Activated CD4-positive, alpha-beta T cell treated with anti-CD3 and anti-CD28 coated beads, Interleukin-2, amount 50 U/mL, for 48 hours (primary cell): ENCODE data around the gene SEMA7A.
A peak's percentile ranks its signal among the peaks of the same experiment; 100 is the strongest.
"Not testable (repeated sequence)": the region's sequence is repeated elsewhere in the genome, so short reads cannot be mapped to it uniquely, and the experiment has no call there.

Experiments
- DNase-seq, 2 experiments: peaks; one replicate each; pipeline ENCODE4 v3.0.0-alpha.2; 2020

Gene SEMA7A, protein sequence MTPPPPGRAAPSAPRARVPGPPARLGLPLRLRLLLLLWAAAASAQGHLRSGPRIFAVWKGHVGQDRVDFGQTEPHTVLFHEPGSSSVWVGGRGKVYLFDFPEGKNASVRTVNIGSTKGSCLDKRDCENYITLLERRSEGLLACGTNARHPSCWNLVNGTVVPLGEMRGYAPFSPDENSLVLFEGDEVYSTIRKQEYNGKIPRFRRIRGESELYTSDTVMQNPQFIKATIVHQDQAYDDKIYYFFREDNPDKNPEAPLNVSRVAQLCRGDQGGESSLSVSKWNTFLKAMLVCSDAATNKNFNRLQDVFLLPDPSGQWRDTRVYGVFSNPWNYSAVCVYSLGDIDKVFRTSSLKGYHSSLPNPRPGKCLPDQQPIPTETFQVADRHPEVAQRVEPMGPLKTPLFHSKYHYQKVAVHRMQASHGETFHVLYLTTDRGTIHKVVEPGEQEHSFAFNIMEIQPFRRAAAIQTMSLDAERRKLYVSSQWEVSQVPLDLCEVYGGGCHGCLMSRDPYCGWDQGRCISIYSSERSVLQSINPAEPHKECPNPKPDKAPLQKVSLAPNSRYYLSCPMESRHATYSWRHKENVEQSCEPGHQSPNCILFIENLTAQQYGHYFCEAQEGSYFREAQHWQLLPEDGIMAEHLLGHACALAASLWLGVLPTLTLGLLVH

DNA sequence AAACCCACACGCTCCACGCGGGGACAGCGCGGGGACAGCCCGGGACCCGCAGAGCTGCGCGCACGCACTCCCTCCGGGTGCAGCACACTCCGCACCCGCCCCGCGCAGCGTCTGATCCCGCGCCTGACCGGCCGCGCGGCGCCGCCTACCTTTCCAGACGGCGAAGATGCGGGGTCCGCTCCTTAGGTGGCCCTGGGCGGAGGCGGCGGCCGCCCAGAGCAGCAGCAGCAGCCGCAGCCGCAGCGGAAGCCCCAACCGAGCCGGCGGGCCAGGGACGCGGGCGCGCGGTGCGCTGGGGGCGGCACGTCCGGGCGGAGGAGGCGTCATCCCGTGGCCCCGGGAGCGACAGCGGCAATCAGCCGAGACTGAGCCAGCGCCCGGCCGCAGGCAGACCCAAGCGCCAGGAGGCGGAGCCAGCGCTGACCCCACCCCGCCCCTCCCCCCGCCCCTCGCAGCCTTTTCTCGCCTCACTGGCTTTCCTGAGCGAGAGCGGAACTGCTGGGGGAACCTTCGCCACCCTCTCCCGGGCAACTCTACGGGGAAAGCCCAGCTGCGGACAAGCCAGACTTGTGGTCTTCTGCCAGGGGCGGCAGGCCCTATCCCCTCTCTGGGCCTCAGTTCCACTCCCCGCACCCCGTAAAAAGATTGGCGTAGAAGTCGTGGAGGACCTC lies at the start of gene SEMA7A:
Gene SEMA7A (minus strand): TSS at position 367 of the 671 bp plus-strand sequence. CDS start 40 bp downstream, at position 327.
- DNase-seq: peak; percentile 83 to 86

DNA sequence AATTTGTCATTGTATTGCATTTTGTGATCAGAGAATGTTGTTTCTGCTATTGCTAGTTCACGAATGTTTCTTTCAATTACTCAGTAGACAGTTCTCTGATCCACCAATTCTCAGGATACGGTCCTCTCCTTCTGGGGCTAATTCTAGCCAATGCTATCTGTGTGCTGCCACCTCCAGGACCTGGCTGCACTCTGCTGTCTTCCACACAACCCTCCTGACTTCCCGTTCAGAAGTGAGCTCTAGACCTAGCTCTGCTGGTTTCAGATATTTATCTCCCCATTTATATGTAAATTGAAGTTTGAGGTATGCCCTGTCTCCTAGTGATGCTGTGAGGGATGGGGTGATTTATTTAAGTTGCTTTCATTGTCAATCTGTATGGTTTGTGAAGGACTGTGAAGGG lies 48.9 kb upstream of the SEMA7A start:
- no peak for DNase-seq

DNA sequence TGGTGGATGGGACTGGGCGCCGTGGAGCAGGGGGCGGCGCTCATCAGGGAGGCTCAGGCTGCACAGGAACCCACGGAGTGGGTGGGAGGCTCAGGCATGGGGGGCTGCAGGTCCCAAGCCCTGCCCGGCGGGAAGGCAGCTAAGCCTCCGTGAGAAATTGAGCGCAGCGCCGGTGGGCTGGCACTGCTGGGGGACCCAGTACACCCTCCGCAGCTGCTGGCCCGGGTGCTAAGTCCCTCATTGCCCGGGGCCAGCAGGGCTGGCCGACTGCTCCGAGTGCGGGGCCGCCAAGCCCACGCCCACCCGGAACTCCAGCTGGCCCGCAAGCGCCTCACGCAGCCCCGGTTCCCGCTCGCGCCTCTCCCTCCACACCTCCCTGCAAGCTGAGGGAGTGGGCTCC lies 46.6 kb upstream of the SEMA7A start:
- DNase-seq: not testable (repeated sequence)

DNA sequence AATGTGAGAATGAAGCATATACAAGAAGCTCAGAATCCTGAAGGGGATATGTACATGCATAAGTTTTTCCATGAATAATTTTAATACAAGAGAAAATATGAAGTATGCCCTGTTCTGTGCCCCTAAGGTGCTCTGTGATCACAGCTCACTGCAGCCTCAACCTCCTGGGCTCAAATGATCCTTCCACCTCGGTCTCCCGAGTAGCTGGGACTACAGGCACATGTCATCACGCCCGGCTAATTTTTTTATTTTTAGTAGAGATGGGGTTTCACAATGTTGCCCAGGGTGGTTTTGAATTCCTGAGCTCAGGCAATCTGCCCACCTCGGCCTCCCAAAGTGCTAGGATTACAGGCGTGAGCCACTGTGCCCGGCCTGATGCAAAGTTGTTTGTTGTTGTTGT lies 37.9 kb upstream of the SEMA7A start:
- not testable (repeated sequence) for DNase-seq

DNA sequence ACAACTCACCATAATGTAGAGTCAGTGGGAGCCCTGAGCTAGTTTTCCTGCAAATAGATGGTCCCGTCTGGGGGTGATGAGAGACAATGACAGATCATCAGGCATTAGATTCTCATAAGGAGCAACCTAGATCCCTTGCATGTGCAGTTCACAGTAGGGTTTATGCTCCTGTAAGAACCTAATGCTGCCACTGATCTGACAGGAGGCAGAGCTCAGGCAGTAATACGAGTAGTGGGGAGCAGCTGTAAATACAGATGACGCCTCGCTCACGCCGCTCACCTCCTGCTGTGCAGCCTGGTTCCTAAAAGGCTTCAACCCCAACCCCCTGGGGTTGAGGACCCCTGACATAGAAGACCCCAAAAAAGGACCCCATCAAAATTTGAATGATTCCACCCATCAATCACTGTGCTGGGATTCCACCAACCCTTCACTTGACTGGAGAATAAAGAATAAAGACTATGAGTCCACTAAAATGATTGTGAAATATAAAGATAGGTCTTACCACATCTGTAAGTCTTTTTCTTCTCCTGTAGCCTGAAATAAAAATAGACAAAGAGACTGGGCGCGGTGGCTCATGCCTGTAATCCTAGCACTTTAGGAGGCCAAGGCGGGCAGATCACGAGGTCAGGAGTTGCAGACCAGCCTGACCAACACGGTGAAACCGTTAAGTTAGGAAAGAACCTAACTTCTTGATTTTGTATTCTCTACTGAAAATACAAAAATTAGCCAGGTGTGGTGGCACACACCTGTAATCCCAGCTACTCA lies 37.1 kb upstream of the SEMA7A start:
- no peak for DNase-seq

DNA sequence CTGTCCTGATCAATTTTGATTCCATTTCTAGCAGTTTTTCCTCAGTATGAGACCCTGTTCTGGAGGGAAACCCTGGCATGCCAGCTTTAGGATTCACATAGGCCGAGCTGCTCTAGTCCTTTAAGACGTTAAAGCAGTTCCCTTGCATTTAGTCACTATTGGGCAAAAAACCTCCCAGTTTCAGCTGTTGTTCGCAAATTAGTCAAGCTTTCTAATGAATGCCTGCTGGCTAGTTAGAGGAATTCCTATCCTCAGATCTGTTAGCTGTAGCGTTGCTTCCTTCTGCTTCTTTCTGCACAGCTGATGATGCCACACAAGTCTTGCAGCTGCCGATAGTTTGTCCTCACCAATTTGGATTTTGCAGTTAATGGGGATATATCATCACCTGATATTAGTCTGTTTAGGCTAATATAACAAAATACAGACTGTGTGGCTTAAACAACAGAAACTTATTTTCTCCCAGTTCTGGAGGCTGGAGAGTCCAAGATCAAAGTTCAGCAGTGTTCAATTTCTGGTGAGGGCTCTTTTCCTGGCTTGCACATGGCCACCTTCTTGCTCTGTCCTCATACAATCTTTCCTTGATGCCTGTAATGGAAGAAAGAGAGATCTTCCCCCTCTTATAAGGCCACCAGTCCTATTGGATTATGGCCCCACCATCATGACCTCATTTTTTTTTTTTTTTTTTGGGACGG lies 34.7 kb upstream of the SEMA7A start:
- no peak for DNase-seq

DNA sequence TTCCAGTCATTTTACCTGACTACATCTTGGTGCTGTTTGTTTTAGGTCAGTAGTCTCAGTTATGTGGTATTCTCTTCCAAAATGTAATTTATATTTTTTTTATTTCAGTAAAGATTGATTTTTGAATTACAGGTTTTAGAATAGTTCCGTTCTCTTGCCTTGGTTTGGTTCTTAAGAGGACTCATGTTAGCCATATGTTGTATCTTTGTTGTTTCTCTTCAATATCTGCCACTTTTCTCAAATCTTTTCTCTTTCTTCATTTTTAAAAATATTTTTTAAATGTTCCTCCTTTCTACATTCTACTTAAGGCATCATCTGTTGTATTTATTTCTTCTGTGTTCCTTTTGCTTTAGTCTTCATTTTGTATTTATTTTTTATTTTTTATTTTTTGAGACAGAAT lies 32.8 kb upstream of the SEMA7A start:
- DNase-seq: no peak

DNA sequence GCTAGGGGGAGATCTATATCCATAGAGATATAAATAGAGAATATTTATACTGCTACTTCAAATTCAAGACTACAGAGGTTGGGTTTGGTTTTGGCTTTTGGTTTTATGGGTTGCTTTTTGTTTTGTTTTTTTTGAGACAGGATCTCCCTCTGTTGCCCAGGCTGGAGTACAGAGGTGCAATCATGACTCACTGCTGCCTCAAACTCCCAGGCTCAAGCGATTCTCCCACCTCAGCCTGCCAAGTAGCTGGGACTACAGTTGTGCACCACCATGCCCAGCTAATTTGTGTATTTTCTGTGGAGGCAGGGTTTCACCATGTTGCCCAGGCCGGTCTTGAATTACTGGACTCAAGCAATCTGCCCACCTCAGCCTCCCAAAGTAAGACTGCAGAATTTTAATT lies 31.1 kb upstream of the SEMA7A start:
- no peak for DNase-seq

DNA sequence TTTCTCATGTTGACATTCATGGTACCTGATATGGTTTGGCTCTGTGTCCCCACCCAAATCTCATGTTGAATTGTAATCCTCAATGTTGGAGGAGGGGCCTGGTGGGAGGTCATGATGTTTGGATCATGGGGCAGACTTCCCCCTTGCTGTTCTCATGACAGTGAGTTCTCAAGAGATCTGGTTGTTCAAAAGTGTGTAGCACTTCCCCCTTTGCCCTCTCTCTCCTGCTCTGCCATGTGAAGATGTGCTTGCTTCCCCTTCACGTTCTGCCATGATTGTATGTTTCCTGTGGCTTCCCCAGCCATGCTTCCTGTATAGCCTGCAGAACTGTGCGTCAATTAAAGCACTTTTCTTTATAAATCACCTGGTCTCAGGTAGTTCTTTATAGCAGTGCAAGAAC lies 30.5 kb upstream of the SEMA7A start:
- no peak for DNase-seq

DNA sequence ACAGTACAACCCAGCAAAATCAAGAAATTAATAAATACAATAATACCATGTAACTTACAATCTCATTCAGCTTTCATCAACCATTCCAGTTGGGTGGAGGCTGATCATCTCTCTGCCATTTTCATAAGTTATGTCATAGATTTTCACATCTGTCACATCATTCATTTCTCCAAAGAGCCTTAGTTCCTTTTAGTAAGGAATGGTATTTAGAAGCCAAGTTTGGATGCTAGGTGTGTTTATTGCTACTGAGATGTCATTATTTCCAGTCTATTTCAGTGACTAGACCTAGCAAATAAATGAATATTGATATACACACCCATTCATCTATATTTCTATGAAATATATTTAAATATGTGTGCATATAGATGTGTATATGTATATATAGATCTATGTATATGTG lies 29.9 kb upstream of the SEMA7A start:
- DNase-seq: no peak

DNA sequence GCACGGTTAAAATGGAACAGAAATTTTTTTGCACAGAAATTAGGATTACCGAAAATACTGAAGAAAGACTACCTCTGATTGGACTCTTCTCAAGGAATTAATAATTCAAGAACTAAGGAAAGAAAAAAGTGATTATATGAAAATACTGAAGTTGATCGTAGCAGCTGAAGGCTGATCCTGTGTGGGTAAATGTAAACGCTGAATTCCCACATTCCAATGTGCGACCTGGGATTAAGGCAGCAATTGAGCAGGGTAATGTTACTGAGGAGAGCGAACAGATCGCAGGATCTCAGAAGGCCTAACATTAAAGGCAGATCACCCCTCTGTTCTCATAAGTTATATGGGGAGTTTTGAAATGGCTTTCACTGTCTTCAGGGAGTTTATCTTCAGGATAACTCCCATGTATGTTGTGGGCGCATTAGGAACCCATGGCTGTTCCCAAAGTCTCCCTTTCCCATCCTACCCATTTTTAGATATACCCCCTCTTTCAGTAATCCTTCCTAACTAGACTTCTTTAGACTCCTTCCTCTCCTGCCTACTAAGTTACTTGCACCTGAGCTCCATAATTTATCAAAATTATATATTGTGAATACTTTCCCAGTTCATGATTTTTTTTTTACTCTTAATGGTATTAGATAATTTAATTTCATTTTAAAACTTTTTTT lies 28.2 kb upstream of the SEMA7A start:
- no peak for DNase-seq

DNA sequence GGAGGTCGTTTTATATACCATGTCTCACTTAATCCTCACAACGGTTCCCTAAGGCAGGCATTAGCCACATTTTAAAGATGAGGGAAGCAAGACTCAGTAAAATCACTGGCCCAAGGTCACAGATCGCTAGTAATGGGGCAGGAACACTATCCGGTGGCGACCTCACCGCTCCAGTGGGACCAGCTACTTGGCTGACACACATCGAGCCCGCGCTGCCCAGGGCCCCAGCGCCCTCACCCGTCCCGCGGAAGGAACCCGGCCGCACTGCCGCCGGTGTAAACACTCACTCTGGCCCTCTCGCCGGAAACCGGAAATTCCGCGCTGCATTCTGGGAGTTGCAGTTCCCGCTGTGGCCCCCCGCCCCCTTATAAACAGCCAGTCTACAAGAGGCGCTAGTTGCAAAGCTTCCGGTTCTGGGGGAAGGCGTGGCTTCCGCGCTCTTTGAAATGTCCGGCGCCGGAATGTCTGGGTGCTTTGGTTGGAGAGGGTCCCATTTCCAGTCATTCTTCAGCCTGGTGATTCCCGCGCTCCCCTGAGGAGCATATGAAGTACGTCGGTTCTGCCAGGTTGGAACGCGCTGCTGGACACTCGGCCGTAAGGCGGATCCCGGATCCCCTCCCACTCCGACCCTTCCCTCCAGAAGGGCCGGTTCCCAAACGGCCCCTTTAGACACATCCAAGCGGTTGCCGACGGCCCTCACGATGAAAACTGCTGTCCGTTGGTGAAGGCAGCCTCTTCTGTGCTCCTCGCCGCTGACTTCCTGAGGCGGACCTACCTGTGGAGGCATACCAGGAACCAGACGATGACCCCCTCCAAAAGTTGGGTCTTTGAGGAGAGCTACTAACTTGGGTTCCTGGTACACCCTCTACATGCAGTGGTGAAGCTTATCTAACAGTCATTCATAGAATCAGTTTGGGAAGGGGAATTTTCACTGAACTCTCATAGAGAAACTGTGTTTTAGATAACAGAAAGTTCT lies 27.4 kb upstream of the SEMA7A start, which contains the start of gene UBL7:
Gene UBL7 (minus strand): TSS at position 290 of the 976 bp plus-strand sequence. CDS start 2,293 bp downstream, outside the sequence.
- DNase-seq: peak; percentile 98 to 99

DNA sequence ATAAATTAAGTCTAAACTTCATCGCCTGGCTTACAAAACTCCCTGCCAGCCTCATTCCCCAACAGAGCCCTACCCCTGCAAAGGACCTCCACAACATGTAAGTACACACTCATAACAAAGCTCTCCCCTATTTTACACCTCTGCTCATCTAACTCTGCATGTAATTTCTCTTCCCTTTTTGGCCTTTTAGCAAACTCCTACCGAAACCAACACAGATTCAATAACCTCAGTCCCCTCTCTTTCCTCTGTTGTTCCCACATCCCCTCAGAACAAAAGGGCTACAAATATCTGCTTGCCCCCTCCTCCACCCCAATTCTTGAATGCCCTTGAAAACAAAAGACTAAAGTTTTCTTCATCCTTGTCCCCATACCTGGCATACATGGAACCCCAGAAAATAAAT lies 26.5 kb upstream of the SEMA7A start:
- no peak for DNase-seq

DNA sequence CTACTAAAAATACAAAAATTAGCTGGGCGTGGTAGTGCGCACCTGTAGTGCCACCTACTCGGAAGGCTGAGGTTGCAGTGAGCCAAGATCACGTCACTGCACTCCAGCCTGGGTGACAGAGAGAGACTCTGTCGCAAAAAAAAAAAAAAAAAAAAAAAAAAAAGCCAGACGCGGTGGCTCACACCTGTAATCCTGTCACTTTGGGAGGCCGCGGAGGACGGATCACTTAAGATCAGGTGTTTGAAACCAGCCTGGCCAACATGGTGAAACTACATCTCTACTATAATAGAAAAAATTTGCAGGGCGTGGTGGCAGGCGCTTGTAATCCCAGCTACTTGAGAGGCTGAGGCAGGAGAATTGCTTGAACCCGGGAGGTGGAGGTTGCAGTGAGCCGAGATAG lies 26.0 kb upstream of the SEMA7A start:
- DNase-seq: not testable (repeated sequence)

DNA sequence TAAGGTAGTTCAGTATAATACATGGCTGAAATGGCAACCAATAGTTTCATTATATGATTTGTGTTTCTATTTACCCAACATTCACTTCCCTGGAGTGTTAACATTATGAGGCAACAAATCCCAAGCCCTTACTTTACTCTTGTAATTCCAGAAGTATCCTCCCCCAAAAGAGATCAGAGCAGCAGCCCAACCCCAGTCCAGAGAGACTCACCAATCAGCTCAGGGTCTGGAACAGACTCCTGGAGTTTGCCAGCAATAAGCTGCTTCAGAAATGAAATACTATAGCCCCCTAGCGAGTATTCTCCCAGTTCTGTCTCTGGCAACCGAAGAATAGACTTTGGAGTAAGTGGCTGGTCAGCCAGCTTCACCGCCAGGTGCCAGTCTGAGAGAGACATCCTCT lies 24.7 kb upstream of the SEMA7A start:
- DNase-seq: no peak

DNA sequence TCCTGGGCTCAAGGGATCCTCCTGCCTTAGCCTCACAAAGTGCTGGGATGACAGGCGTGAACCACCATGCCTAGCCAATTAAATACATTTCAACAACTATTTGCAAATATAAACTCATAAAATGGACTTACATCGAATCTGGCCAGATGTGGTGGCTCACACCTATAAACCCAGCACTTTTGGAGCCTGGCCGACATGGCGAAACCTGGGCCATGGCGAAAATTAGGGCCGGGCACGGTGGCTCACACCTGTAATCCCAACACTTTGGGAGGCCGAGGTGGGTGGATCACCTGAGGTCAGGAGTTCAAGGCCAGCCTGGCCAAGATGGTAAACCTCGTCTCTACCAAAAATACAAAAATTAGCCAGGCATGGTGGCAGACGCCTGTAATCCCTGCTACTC lies 23.3 kb upstream of the SEMA7A start:
- DNase-seq: not testable (repeated sequence)

DNA sequence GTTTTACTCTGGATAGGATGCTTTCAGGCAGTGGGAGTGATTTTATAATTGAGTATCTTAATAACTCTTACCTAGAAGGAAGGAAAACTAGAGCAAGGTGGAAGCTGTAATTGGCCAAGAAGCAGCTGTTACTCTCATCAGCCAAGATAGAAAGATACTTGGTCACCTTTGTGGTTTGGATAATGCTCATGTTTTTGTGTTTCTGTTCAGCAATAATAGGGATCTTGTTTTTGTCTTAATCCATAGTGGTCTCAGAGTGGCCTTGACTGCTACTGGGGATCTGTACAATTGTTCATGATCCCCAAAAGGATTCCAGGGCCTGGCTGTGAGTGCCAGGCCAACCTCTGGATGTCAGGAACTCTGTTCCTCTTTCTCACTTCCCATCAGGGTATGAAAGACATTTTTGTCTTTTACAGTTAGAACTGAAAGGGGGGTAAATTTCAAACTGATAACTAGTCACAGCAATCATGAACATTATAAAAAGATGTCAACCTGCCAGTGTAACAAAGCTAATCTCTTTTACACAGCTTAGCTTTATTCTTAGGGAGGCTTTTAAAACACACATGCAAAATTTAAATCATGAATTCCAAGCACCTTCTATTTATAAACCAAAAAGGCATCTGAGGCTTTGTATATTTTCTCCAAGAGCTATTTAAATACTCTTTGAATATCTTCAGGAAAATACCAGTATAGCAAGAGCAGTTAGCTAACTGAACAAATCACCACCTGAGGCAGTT lies 21.2 kb upstream of the SEMA7A start:
- DNase-seq: no peak

DNA sequence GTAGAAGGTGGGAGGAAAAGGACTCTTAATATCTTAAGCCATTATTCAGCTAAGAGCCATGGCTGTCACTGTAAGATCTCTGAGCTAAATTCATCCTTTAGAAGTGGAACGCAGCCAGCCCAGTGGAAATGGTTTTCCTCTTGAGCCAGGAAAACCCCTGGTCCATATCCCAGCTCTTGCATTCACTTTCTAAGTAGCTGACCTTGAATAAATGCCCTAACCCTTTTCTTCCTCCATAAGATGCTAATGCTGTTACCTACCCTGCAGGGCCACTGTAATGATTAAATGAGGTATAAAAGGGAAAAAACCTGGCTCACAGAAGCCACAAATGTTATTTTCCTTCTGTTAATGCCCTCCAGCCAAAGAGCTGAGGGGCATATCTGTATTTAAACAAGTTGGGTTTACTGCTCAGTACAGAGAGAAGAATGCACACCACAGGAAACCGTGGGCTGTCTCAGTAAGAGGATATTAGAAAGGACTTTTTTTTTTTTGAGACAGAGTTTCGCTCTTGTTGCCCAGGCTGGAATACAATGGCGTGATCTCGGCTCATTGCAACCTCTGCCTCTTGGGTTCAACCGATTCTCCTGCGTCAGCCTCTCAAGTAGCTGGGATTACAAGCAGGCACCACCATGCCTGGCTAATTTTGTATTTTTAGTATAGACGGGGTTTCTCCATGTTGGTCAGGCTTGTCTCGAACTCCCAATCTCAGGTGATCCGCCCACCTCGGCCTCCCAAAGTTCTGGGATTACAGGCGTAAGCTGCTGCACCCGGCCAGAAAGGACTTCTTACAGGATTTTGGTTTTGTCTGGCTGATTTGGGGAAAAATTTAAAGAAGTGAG lies 20.4 kb upstream of the SEMA7A start:
- no peak for DNase-seq
